Loucy (cell line): ENCODE measurements around the gene CDX1.

Experiments
- EZH2phosphoT487 ChIP-seq: fragments of 200-600 bp; IDR thresholded peaks from 2 replicates; pipeline ENCODE4 v1.6.1; 2018; ENCODE audit warnings: antibody characterized with exemption, mild to moderate bottlenecking, moderate library complexity, borderline replicate concordance
- TF ChIP-seq, protein P1 (sequence below): fragments of 200-600 bp; sonication (generic); conservative IDR thresholded peaks from 2 replicates; pipeline ENCODE4 v1.5.1; 2014; ENCODE audit warnings: mild to moderate bottlenecking, antibody characterized with exemption, low read length

DNA sequence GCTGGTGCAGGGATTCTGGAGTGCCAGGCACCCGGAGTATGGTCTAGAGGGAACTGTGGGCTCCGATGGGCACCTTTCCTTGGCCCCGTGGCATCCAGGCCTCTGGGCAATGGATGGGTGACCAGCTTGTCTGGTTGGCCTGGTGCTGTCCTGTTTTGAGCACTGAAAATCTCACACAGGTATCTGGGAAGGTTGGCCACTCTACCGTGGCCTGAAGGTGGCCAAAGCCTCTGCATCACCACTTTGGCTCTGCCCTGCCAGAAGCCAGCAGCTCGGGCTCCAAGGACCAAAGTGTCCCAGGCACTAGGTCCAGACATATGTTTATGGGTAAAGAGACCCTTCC lies 52.1 kb downstream of the CDX1 start:
- TF ChIP-seq, protein P1, sequence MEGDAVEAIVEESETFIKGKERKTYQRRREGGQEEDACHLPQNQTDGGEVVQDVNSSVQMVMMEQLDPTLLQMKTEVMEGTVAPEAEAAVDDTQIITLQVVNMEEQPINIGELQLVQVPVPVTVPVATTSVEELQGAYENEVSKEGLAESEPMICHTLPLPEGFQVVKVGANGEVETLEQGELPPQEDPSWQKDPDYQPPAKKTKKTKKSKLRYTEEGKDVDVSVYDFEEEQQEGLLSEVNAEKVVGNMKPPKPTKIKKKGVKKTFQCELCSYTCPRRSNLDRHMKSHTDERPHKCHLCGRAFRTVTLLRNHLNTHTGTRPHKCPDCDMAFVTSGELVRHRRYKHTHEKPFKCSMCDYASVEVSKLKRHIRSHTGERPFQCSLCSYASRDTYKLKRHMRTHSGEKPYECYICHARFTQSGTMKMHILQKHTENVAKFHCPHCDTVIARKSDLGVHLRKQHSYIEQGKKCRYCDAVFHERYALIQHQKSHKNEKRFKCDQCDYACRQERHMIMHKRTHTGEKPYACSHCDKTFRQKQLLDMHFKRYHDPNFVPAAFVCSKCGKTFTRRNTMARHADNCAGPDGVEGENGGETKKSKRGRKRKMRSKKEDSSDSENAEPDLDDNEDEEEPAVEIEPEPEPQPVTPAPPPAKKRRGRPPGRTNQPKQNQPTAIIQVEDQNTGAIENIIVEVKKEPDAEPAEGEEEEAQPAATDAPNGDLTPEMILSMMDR: no peak
- no peak for TF ChIP-seq EZH2phosphoT487
